Ovary (tissue), 3 donors: Measurements from ENCODE around the gene ZNF710.

Source experiments
- CTCF ChIP-seq, 3 donors: fragments of 450-650 bp in 2 of 3; fragments of 200-600 bp in 1 of 3; IDR thresholded peaks; one replicate each; pipeline versions ENCODE4 v1.5.1 to v1.8.0; 2016 to 2022; ENCODE audit warnings: antibody characterized with exemption in 3 of 3, mild to moderate bottlenecking in 1 of 3
- POLR2A ChIP-seq: fragments of 450-650 bp; IDR thresholded peaks from one replicate; pipeline ENCODE4 v1.6.1; 2017; ENCODE audit warnings: antibody characterized with exemption, mild to moderate bottlenecking, moderate library complexity
- donor health status: DM: no; HTN: no; CAD: no.

GRCh38 chr15:90115783-90116182 lies 114.7 kb downstream of the ZNF710 start:
- no peak for TF ChIP-seq CTCF (IDR thresholded peaks at IDR 0.05)
- TF ChIP-seq POLR2A, result no peak
